Panc1 (cell line): ENCODE data around the gene CDC123.

ENCODE experiments used
- POLR2AphosphoS5 ChIP-seq: IDR thresholded peaks from 2 replicates; pipeline ENCODE4 v1.6.1; 2012; ENCODE audit warnings: mild to moderate bottlenecking, low read depth, low read length, moderate library complexity
- SIN3A ChIP-seq: IDR thresholded peaks from 2 replicates; pipeline ENCODE4 v1.6.1; 2012; ENCODE audit warnings: low read depth, mild to moderate bottlenecking, low read length, moderate library complexity, borderline replicate concordance; ENCODE audit not compliant: insufficient read depth
- TF ChIP-seq, protein P1 (sequence below): fragments of 450-650 bp; IDR thresholded peaks from 2 replicates; pipeline ENCODE4 v1.5.1; 2017; ENCODE audit warnings: mild to moderate bottlenecking
- TF ChIP-seq, protein P2 (sequence below), 2 experiments: IDR thresholded peaks; 2 replicates each; pipeline ENCODE4 v1.6.1; 2011 to 2012; ENCODE audit warnings: low read depth in 2 of 2, control low read depth in 1 of 2, low read length in 1 of 2, mild to moderate bottlenecking in 1 of 2, moderate library complexity in 1 of 2; ENCODE audit not compliant: insufficient read depth in 1 of 2

- TF ChIP-seq, protein P1, sequence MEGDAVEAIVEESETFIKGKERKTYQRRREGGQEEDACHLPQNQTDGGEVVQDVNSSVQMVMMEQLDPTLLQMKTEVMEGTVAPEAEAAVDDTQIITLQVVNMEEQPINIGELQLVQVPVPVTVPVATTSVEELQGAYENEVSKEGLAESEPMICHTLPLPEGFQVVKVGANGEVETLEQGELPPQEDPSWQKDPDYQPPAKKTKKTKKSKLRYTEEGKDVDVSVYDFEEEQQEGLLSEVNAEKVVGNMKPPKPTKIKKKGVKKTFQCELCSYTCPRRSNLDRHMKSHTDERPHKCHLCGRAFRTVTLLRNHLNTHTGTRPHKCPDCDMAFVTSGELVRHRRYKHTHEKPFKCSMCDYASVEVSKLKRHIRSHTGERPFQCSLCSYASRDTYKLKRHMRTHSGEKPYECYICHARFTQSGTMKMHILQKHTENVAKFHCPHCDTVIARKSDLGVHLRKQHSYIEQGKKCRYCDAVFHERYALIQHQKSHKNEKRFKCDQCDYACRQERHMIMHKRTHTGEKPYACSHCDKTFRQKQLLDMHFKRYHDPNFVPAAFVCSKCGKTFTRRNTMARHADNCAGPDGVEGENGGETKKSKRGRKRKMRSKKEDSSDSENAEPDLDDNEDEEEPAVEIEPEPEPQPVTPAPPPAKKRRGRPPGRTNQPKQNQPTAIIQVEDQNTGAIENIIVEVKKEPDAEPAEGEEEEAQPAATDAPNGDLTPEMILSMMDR, result no peak
- no peak for TF ChIP-seq POLR2AphosphoS5
- TF ChIP-seq, protein P2, sequence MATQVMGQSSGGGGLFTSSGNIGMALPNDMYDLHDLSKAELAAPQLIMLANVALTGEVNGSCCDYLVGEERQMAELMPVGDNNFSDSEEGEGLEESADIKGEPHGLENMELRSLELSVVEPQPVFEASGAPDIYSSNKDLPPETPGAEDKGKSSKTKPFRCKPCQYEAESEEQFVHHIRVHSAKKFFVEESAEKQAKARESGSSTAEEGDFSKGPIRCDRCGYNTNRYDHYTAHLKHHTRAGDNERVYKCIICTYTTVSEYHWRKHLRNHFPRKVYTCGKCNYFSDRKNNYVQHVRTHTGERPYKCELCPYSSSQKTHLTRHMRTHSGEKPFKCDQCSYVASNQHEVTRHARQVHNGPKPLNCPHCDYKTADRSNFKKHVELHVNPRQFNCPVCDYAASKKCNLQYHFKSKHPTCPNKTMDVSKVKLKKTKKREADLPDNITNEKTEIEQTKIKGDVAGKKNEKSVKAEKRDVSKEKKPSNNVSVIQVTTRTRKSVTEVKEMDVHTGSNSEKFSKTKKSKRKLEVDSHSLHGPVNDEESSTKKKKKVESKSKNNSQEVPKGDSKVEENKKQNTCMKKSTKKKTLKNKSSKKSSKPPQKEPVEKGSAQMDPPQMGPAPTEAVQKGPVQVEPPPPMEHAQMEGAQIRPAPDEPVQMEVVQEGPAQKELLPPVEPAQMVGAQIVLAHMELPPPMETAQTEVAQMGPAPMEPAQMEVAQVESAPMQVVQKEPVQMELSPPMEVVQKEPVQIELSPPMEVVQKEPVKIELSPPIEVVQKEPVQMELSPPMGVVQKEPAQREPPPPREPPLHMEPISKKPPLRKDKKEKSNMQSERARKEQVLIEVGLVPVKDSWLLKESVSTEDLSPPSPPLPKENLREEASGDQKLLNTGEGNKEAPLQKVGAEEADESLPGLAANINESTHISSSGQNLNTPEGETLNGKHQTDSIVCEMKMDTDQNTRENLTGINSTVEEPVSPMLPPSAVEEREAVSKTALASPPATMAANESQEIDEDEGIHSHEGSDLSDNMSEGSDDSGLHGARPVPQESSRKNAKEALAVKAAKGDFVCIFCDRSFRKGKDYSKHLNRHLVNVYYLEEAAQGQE (IDR thresholded peaks at IDR 0.05; ENCODE audit: insufficient read depth in 1 of 2, low read depth in 2 of 2, low read length in 1 of 2), result no peak
- TF ChIP-seq SIN3A, result no peak
These were observed 32.9 kb downstream of the CDC123 start for GRCh38 chr10:12228851-12229250.
